Karpas-422 (cell line): ENCODE data around the gene KLHDC2. TPM values are rescaled to one million over a fixed set of nuclear protein-coding genes. Genes with fewer than 3 reads are reported as not detected.
"Not testable (repeated sequence)": the region's sequence is repeated elsewhere in the genome, so short reads cannot be mapped to it uniquely, and the experiment has no call there.

Source experiments
- DNase-seq: peaks from one replicate; pipeline ENCODE4 v3.0.0-alpha.2; 2015
- H2AFZ ChIP-seq: fragments of 200-600 bp; sonication (generic); 2 replicates; pipeline ENCODE4 v1.6.1; 2014; ENCODE audit warnings: antibody characterized with exemption, low read length, mixed read lengths
- H3K27ac ChIP-seq: fragments of 200-600 bp; sonication (generic); 2 replicates; pipeline ENCODE4 v1.5.1; 2014; ENCODE audit warnings: mild to moderate bottlenecking, low read length, moderate library complexity
- H3K27me3 ChIP-seq: fragments of 200-600 bp; sonication (generic); 2 replicates; pipeline ENCODE4 v1.6.1; 2014; ENCODE audit warnings: low read length, mixed read lengths
- H3K36me3 ChIP-seq: fragments of 200-600 bp; sonication (generic); 2 replicates; pipeline ENCODE4 v1.6.1; 2014; ENCODE audit warnings: low read length, mixed read lengths; ENCODE audit not compliant: insufficient read depth
- H3K4me1 ChIP-seq: fragments of 200-600 bp; sonication (generic); 2 replicates; pipeline ENCODE4 v1.6.1; 2014; ENCODE audit warnings: mild to moderate bottlenecking, low read length, mixed read lengths
- H3K4me2 ChIP-seq: fragments of 200-600 bp; sonication (generic); 2 replicates; pipeline ENCODE4 v1.6.1; 2014; ENCODE audit warnings: low read length, low read depth, mild to moderate bottlenecking; ENCODE audit not compliant: poor library complexity, severe bottlenecking
- H3K4me3 ChIP-seq: fragments of 200-600 bp; sonication (generic); 2 replicates; pipeline ENCODE4 v1.5.1; 2014; ENCODE audit warnings: mild to moderate bottlenecking, antibody characterized with exemption, low read length, mixed read lengths
- H3K79me2 ChIP-seq: fragments of 200-600 bp; sonication (generic); 2 replicates; pipeline ENCODE4 v1.6.1; 2014; ENCODE audit warnings: mild to moderate bottlenecking, low read length, mixed read lengths
- H3K9ac ChIP-seq: fragments of 200-600 bp; sonication (generic); 2 replicates; pipeline ENCODE4 v1.6.0; 2014; ENCODE audit warnings: low read length
- H3K9me2 ChIP-seq: fragments of 200-600 bp; sonication (generic), shearing (Covaris generic); replicated peaks from 2 replicates; pipeline ENCODE4 v1.6.0; 2014; ENCODE audit warnings: mild to moderate bottlenecking, low read length, moderate library complexity; ENCODE audit not compliant: insufficient read depth
- H3K9me3 ChIP-seq: fragments of 300-700, 200-600 bp; sonication (generic); 2 replicates; pipeline ENCODE4 v1.6.1; 2014; ENCODE audit warnings: low read length, mixed read lengths
- H4K20me1 ChIP-seq: fragments of 200-600 bp; sonication (generic); 2 replicates; pipeline ENCODE4 v1.6.1; 2014; ENCODE audit warnings: mild to moderate bottlenecking, antibody characterized with exemption, low read length, low read depth; ENCODE audit not compliant: insufficient read depth
- total RNA-seq: library from RNA; depleted of rRNA; stranded (reverse); fragments of >200 nt; shearing (Covaris generic); gene quantifications from 2 replicates; pipeline ENCODE4 v1.2.3, GENCODE V29; 2014; ENCODE audit warnings: low replicate concordance

Gene KLHDC2
- total RNA-seq, 1 experiment from 2014 or later = 167 TPM

- Histone ChIP-seq H4K20me1 (no peaks in the 10 kb centered on the region), H3K9ac (no peak overlapping the region), H3K27me3 (no peaks in the 10 kb centered on the region), H3K4me1 (peaks cover 9% of the 10 kb centered on the region), H3K4me2 (no peak overlapping the region), H3K9me3 (no peaks in the 10 kb centered on the region), H3K9me2 (no peaks in the 10 kb centered on the region), H2AFZ (no peak overlapping the region), H3K27ac (no peak overlapping the region), H3K79me2 (peaks cover 19% of the 10 kb centered on the region), H3K36me3 (peaks cover 73% of the 10 kb centered on the region), H3K4me3 (no peak overlapping the region)
- no peak for DNase-seq
Measured at GRCh38 chr14:49792618-49793017, 24.7 kb downstream of the KLHDC2 start.

- no peaks in the 10 kb centered on the region for H3K9me3 ChIP-seq
- H3K9me2 ChIP-seq = no peaks in the 10 kb centered on the region
- no peak overlapping the region for H3K4me2 ChIP-seq
- H3K9ac ChIP-seq = no peak overlapping the region
- H4K20me1 ChIP-seq = no peaks in the 10 kb centered on the region
- H3K36me3 ChIP-seq = peaks cover 76% of the 10 kb centered on the region
- H3K4me1 ChIP-seq = peaks cover 25% of the 10 kb centered on the region
- no peak overlapping the region for H3K27ac ChIP-seq
- no peak overlapping the region for H3K4me3 ChIP-seq
- no peaks in the 10 kb centered on the region for H3K27me3 ChIP-seq
- no peak for DNase-seq
- peaks cover 22% of the 10 kb centered on the region for H3K79me2 ChIP-seq
- H2AFZ ChIP-seq = no peak overlapping the region
Measured at GRCh38 chr14:49796025-49796424, 28.1 kb downstream of the KLHDC2 start.

GRCh38 chr14:49808780-49809179 lies 40.8 kb downstream of the KLHDC2 start:
- H3K4me2 ChIP-seq = no peak overlapping the region
- no peaks in the 10 kb centered on the region for H3K27me3 ChIP-seq
- no peaks in the 10 kb centered on the region for H3K9me3 ChIP-seq
- H3K79me2 ChIP-seq = peaks cover 15% of the 10 kb centered on the region; the same call in 1 of the 2 replicates
- no peaks in the 10 kb centered on the region for H4K20me1 ChIP-seq
- no peak overlapping the region for H2AFZ ChIP-seq
- DNase-seq = no peak
- no peak overlapping the region for H3K9ac ChIP-seq
- H3K9me2 ChIP-seq = no peaks in the 10 kb centered on the region
- H3K4me3 ChIP-seq = no peak overlapping the region
- no peaks in the 10 kb centered on the region for H3K4me1 ChIP-seq
- no peak overlapping the region for H3K27ac ChIP-seq
- peaks cover 71% of the 10 kb centered on the region for H3K36me3 ChIP-seq

- H2AFZ ChIP-seq, H3K4me2 ChIP-seq, H3K9ac ChIP-seq, H3K4me1 ChIP-seq, H3K27me3 ChIP-seq, H3K9me3 ChIP-seq, H3K79me2 ChIP-seq, H3K4me3 ChIP-seq, H4K20me1 ChIP-seq, H3K9me2 ChIP-seq, DNase-seq, H3K27ac ChIP-seq: not testable (repeated sequence)
- H3K36me3 ChIP-seq = peaks cover 79% of the 10 kb centered on the region
Measured at GRCh38 chr14:49816118-49816517, 48.2 kb downstream of the KLHDC2 start.

- Histone ChIP-seq H3K27me3 (no peaks in the 10 kb centered on the region), H3K4me1 (no peaks in the 10 kb centered on the region), H3K4me3 (no peak overlapping the region), H3K9me2 (no peaks in the 10 kb centered on the region), H4K20me1 (no peaks in the 10 kb centered on the region), H3K9ac (no peak overlapping the region), H3K36me3 (peaks cover 72% of the 10 kb centered on the region), H3K9me3 (no peaks in the 10 kb centered on the region), H3K79me2 (0 out of 2 replicates have a peak, but pooled peaks cover 8% of the 10 kb centered on the region), H3K4me2 (no peak overlapping the region), H2AFZ (no peak overlapping the region), H3K27ac (no peak overlapping the region)
- DNase-seq = no peak
Measured at GRCh38 chr14:49816844-49817243, 48.9 kb downstream of the KLHDC2 start.

GRCh38 chr14:49820176-49820575 lies 52.2 kb downstream of the KLHDC2 start:
- Histone ChIP-seq H3K27ac (no peak overlapping the region), H3K4me3 (no peak overlapping the region), H2AFZ (no peak overlapping the region), H3K36me3 (peaks cover 69% of the 10 kb centered on the region), H4K20me1 (no peaks in the 10 kb centered on the region), H3K79me2 (peaks cover 18% of the 10 kb centered on the region; the same call in 1 of the 2 replicates), H3K4me2 (no peak overlapping the region), H3K4me1 (no peaks in the 10 kb centered on the region), H3K9me3 (no peaks in the 10 kb centered on the region), H3K27me3 (no peaks in the 10 kb centered on the region), H3K9me2 (no peaks in the 10 kb centered on the region), H3K9ac (no peak overlapping the region)
- DNase-seq = no peak

GRCh38 chr14:49828640-49829039 lies 60.7 kb downstream of the KLHDC2 start:
- H3K9ac ChIP-seq = no peak overlapping the region
- no peaks in the 10 kb centered on the region for H3K9me3 ChIP-seq
- H3K36me3 ChIP-seq = peaks cover 87% of the 10 kb centered on the region
- H3K4me1 ChIP-seq = no peaks in the 10 kb centered on the region; the same call in 1 of the 2 replicates
- no peak overlapping the region for H3K27ac ChIP-seq
- H3K4me3 ChIP-seq = no peak overlapping the region
- H3K27me3 ChIP-seq = no peaks in the 10 kb centered on the region
- DNase-seq = no peak
- H3K9me2 ChIP-seq = no peaks in the 10 kb centered on the region
- no peaks in the 10 kb centered on the region for H4K20me1 ChIP-seq
- H2AFZ ChIP-seq = no peak overlapping the region
- no peak overlapping the region for H3K4me2 ChIP-seq
- H3K79me2 ChIP-seq = peaks cover 9% of the 10 kb centered on the region; the same call in 1 of the 2 replicates
